GM12872 (cell line): ENCODE measurements around the gene CCDC92.

Source experiments
- CTCF ChIP-seq: IDR thresholded peaks from 3 replicates; pipeline ENCODE4 v1.5.1; 2011; ENCODE audit warnings: low read depth, mild to moderate bottlenecking, low read length, moderate library complexity; ENCODE audit not compliant: insufficient read depth

The CCDC92 gene

GRCh38 chr12:123967121-123967586 lies 5.5 kb downstream of the CCDC92 start:
- TF ChIP-seq CTCF: no peak

GRCh38 chr12:123966596-123966995 lies 6.0 kb downstream of the CCDC92 start:
- TF ChIP-seq CTCF: no peak

DNA sequence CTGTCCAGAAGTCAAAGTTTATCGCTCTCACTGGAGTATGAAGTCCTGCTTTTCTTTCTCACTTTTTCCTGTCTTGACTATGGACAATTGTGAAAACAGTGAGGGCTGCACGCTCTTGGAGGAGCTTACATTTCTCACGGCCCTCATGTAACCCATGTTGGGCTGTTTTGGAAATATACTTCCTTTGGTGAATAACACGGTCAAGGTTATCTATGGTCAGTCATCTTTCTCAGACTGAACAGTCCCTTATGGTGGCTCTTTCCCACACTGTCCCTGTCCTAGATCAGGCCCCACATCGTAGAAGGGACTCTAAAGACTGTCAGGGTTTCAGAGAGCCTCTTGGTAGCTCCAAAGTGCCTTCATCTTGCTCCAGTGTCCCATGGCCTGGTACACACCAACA lies 7.2 kb downstream of the CCDC92 start:
- no peak for TF ChIP-seq CTCF

DNA sequence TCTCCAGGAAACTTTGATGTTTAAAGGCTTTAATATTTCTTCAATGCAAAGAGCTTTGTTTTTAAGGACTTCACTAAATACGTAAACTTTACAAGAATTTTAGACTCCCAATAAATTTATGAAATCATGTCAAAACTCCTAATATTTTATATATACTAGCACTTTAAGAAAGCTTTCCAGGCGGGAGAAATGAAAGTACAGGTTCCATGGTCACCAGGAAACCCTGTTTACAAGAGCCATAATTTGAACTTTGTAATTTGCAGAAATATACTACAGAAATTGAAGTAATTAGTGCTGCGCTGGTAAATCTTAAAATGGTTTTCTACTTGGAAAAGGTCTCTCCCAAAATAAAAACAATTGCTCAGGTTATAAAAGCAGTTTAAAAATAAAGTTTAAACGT lies 8.8 kb downstream of the CCDC92 start:
- TF ChIP-seq CTCF: no peak

- no peak for TF ChIP-seq CTCF
Observed at GRCh38 chr12:123962513-123962912, 10.1 kb downstream of the CCDC92 start.

- no peak for TF ChIP-seq CTCF
Observed at GRCh38 chr12:123961585-123962345, 10.9 kb downstream of the CCDC92 start.

- TF ChIP-seq CTCF: no peak
Observed at GRCh38 chr12:123960856-123961255, 11.8 kb downstream of the CCDC92 start.
